ENCODE results near the gene UCN2. TPM values are rescaled to one million over a fixed set of nuclear protein-coding genes. Genes with fewer than 3 reads are reported as not detected.

The UCN2 gene
- total RNA-seq, 3 donors from 2014 or later (not counting 1 experiment from before 2014, with no cell fraction given) = not detected

- no peaks in the 10 kb centered on the region for H3K9me3 Mint-ChIP-seq
- WGBS (ENCODE audit: insufficient coverage) = 84% methylated on average over 9 of the region's 9 CpGs
- no peak overlapping the region for H3K4me3 ChIP-seq (ENCODE audit: low read length)
- H3K36me3 ChIP-seq (ENCODE audit: control insufficient read depth, insufficient read depth, low read length) = no peaks in the 10 kb centered on the region
- intact Hi-C loops (cut with micrococcal nuclease) = no loop called here
- no peak overlapping the region for H3K27ac ChIP-seq (ENCODE audit: low read length)
- H3K27me3 ChIP-seq (ENCODE audit: control insufficient read depth, insufficient read depth, low read length) = no peaks in the 10 kb centered on the region
- H3K4me1 ChIP-seq (ENCODE audit: control insufficient read depth, insufficient read depth, low read length) = no peaks in the 10 kb centered on the region
- H3K27me3 Mint-ChIP-seq (ENCODE audit: low read depth in 2 of 2) = peaks cover 11 to 16% of the 10 kb centered on the region in 2 donors
- H3K9me3 ChIP-seq (ENCODE audit: control insufficient read depth, insufficient read depth, low read length) = no peaks in the 10 kb centered on the region
- ATAC-seq = no peak
- no peak for TF ChIP-seq CTCF (IDR thresholded peaks at IDR 0.05)
- H3K36me3 Mint-ChIP-seq = no peaks in the 10 kb centered on the region
- H3K4me3 Mint-ChIP-seq = no peak overlapping the region
- no peak for DNase-seq
- no peak overlapping the region for H3K27ac Mint-ChIP-seq
- no peaks in the 10 kb centered on the region for H3K4me1 Mint-ChIP-seq
These were observed 21.3 kb upstream of the UCN2 start for GRCh38 chr3:48584836-48585235.

- H3K9me3 ChIP-seq (ENCODE audit: control insufficient read depth, insufficient read depth, low read length) = no peaks in the 10 kb centered on the region
- Mint-ChIP-seq H3K4me1 (no peaks in the 10 kb centered on the region), H3K36me3 (no peaks in the 10 kb centered on the region), H3K27ac (no peak overlapping the region), H3K9me3 (no peaks in the 10 kb centered on the region), H3K27me3 (ENCODE audit: low read depth in 2 of 2) (no peaks in the 10 kb centered on the region), H3K4me3 (no peak overlapping the region)
- no peak for TF ChIP-seq CTCF (IDR thresholded peaks at IDR 0.05)
- no peaks in the 10 kb centered on the region for H3K4me1 ChIP-seq (ENCODE audit: control insufficient read depth, insufficient read depth, low read length)
- DNase-seq (no peak), ATAC-seq (no peak)
- WGBS (ENCODE audit: insufficient coverage) = 88% methylated on average over 10 of the region's 14 CpGs
- H3K27me3 ChIP-seq (ENCODE audit: control insufficient read depth, insufficient read depth, low read length) = no peaks in the 10 kb centered on the region
- H3K27ac ChIP-seq (ENCODE audit: low read length) = no peak overlapping the region
- no peaks in the 10 kb centered on the region for H3K36me3 ChIP-seq (ENCODE audit: control insufficient read depth, insufficient read depth, low read length)
- intact Hi-C loops (cut with micrococcal nuclease) = no loop called here
- no peak overlapping the region for H3K4me3 ChIP-seq (ENCODE audit: low read length)
These were observed 18.3 kb upstream of the UCN2 start for GRCh38 chr3:48581621-48582481.

- no peak for ATAC-seq
- H3K27me3 ChIP-seq (ENCODE audit: control insufficient read depth, insufficient read depth, low read length) = no peaks in the 10 kb centered on the region
- H3K4me1 Mint-ChIP-seq = no peaks in the 10 kb centered on the region
- H3K4me3 ChIP-seq (ENCODE audit: low read length) = no peak overlapping the region
- no peak overlapping the region for H3K4me3 Mint-ChIP-seq
- no peaks in the 10 kb centered on the region for H3K9me3 ChIP-seq (ENCODE audit: control insufficient read depth, insufficient read depth, low read length)
- TF ChIP-seq CTCF (IDR thresholded peaks at IDR 0.05) = no peak
- H3K27ac ChIP-seq (ENCODE audit: low read length) = no peak overlapping the region
- H3K27me3 Mint-ChIP-seq (ENCODE audit: low read depth in 2 of 2) = no peaks in the 10 kb centered on the region
- 81% methylated on average over 4 of the region's 4 CpGs for WGBS (ENCODE audit: insufficient coverage)
- no peak overlapping the region for H3K27ac Mint-ChIP-seq
- DNase-seq = no peak
- no peaks in the 10 kb centered on the region for H3K9me3 Mint-ChIP-seq
- H3K36me3 Mint-ChIP-seq = no peaks in the 10 kb centered on the region
- intact Hi-C loops (cut with micrococcal nuclease) = no loop called here
- H3K36me3 ChIP-seq (ENCODE audit: control insufficient read depth, insufficient read depth, low read length) = no peaks in the 10 kb centered on the region
- H3K4me1 ChIP-seq (ENCODE audit: control insufficient read depth, insufficient read depth, low read length) = no peaks in the 10 kb centered on the region
These were observed 13.1 kb upstream of the UCN2 start for GRCh38 chr3:48576647-48577046.

- H3K36me3 Mint-ChIP-seq = no peaks in the 10 kb centered on the region
- Histone ChIP-seq H3K27ac (ENCODE audit: low read length) (no peak overlapping the region), H3K9me3 (ENCODE audit: control insufficient read depth, insufficient read depth, low read length) (no peaks in the 10 kb centered on the region), H3K4me3 (ENCODE audit: low read length) (no peak overlapping the region), H3K4me1 (ENCODE audit: control insufficient read depth, insufficient read depth, low read length) (no peaks in the 10 kb centered on the region), H3K36me3 (ENCODE audit: control insufficient read depth, insufficient read depth, low read length) (no peaks in the 10 kb centered on the region), H3K27me3 (ENCODE audit: control insufficient read depth, insufficient read depth, low read length) (no peaks in the 10 kb centered on the region)
- H3K27ac Mint-ChIP-seq = no peak overlapping the region
- no peak overlapping the region for H3K4me3 Mint-ChIP-seq
- H3K9me3 Mint-ChIP-seq = no peaks in the 10 kb centered on the region
- no peak for TF ChIP-seq CTCF (IDR thresholded peaks at IDR 0.05)
- DNase-seq = no peak
- ATAC-seq = no peak
- 86% methylated on average over 17 of the region's 17 CpGs for WGBS (ENCODE audit: insufficient coverage)
- no peaks in the 10 kb centered on the region for H3K4me1 Mint-ChIP-seq
- intact Hi-C loops (cut with micrococcal nuclease) = no loop called here
- H3K27me3 Mint-ChIP-seq (ENCODE audit: low read depth in 2 of 2) = no peaks in the 10 kb centered on the region
These were observed 11.8 kb upstream of the UCN2 start for GRCh38 chr3:48575366-48575765.

All from natural killer cell (primary cell).